Endothelial cell (in vitro differentiated cells): Measurements from ENCODE around the gene NAA10. TPM values are rescaled to one million over a fixed set of nuclear protein-coding genes. Genes with fewer than 3 reads are reported as not detected.
A peak's percentile ranks its signal among the peaks of the same experiment; 100 is the strongest.

Experiments used
- DNase-seq: peaks from one replicate; pipeline ENCODE4 v3.0.0; 2021; ENCODE audit warnings: low spot score
- H3K27ac Mint-ChIP-seq: one replicate; pipeline ENCODE4 v1.8.0; 2021; ENCODE audit warnings: mixed read lengths, inconsistent platforms; ENCODE audit not compliant: unreplicated experiment
- H3K27me3 Mint-ChIP-seq: one replicate; pipeline ENCODE4 v1.8.0; 2021; ENCODE audit warnings: mild to moderate bottlenecking, moderate library complexity, mixed read lengths, inconsistent platforms; ENCODE audit not compliant: unreplicated experiment
- H3K36me3 Mint-ChIP-seq: one replicate; pipeline ENCODE4 v1.8.0; 2021; ENCODE audit warnings: mild to moderate bottlenecking, low read depth, mixed read lengths, inconsistent platforms; ENCODE audit not compliant: unreplicated experiment
- H3K4me1 Mint-ChIP-seq: one replicate; pipeline ENCODE4 v1.8.0; 2021; ENCODE audit warnings: mild to moderate bottlenecking, mixed read lengths, inconsistent platforms; ENCODE audit not compliant: unreplicated experiment
- H3K4me3 Mint-ChIP-seq: one replicate; pipeline ENCODE4 v1.8.0; 2021; ENCODE audit warnings: mild to moderate bottlenecking, mixed read lengths, inconsistent platforms; ENCODE audit not compliant: unreplicated experiment
- H3K9me3 Mint-ChIP-seq: one replicate; pipeline ENCODE4 v1.8.0; 2021; ENCODE audit warnings: mixed read lengths, inconsistent platforms; ENCODE audit not compliant: unreplicated experiment
- total RNA-seq: library from RNA; stranded (reverse); fragmentation: NEBNext Ultra II Directional; extraction: Animal tissue kit (Norgen Biotek cat#: 25700); gene quantifications from one replicate; pipeline ENCODE4 v1.2.1, GENCODE V29; 2021; ENCODE audit not compliant: unreplicated experiment
- TF ChIP-seq, protein P1 (sequence below): fragments of 200-600 bp; sonication (generic); IDR thresholded peaks from one replicate; pipeline ENCODE4 v1.5.0; 2021; ENCODE audit warnings: antibody characterized with exemption; ENCODE audit not compliant: unreplicated experiment

The NAA10 gene
- total RNA-seq, 1 donor from 2014 or later, result 85.5 TPM

DNA sequence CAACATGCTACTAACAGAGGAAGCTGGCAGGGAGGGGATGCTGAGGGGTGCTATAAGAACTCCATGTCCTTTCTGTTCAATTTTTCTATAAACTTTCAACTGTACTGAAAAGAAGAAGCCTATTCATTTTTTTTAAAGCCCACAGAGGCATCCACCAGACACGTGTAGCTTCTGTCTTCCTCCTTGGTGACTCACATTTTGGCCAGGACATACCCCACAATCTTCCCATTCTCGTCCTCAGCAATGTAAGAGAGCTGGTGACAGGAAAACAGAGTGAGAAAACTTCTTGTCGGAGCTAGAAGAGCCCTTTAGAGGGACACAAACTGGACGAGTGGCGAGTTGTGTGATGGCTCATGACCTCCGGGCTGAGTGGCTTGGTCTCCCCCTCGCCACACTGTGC lies 1.1 kb downstream of the NAA10 start:
- H3K4me1 Mint-ChIP-seq, result peaks cover 2% of the 10 kb centered on the region
- H3K4me3 Mint-ChIP-seq, result peak overlapping the region; percentile 86
- H3K27me3 Mint-ChIP-seq, result peaks cover 8% of the 10 kb centered on the region
- peaks cover 11% of the 10 kb centered on the region for H3K36me3 Mint-ChIP-seq
- TF ChIP-seq, protein P1, sequence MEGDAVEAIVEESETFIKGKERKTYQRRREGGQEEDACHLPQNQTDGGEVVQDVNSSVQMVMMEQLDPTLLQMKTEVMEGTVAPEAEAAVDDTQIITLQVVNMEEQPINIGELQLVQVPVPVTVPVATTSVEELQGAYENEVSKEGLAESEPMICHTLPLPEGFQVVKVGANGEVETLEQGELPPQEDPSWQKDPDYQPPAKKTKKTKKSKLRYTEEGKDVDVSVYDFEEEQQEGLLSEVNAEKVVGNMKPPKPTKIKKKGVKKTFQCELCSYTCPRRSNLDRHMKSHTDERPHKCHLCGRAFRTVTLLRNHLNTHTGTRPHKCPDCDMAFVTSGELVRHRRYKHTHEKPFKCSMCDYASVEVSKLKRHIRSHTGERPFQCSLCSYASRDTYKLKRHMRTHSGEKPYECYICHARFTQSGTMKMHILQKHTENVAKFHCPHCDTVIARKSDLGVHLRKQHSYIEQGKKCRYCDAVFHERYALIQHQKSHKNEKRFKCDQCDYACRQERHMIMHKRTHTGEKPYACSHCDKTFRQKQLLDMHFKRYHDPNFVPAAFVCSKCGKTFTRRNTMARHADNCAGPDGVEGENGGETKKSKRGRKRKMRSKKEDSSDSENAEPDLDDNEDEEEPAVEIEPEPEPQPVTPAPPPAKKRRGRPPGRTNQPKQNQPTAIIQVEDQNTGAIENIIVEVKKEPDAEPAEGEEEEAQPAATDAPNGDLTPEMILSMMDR, result no peak
- no peak for DNase-seq
- H3K27ac Mint-ChIP-seq, result peak overlapping the region; percentile 48
- H3K9me3 Mint-ChIP-seq, result no peaks in the 10 kb centered on the region

- Mint-ChIP-seq H3K4me1 (peaks cover 2% of the 10 kb centered on the region), H3K9me3 (no peaks in the 10 kb centered on the region), H3K36me3 (peaks cover 11% of the 10 kb centered on the region), H3K27me3 (peaks cover 8% of the 10 kb centered on the region), H3K27ac (no peak overlapping the region), H3K4me3 (no peak overlapping the region)
- no peak for DNase-seq
- TF ChIP-seq, protein P1, result no peak
These were observed 2.5 kb downstream of the NAA10 start for GRCh38 chrX:153932220-153932915.

GRCh38 chrX:153931748-153932147 lies 3.1 kb downstream of the NAA10 start:
- Mint-ChIP-seq H3K27me3 (peaks cover 8% of the 10 kb centered on the region), H3K27ac (no peak overlapping the region), H3K4me1 (peaks cover 2% of the 10 kb centered on the region), H3K36me3 (peaks cover 11% of the 10 kb centered on the region), H3K4me3 (no peak overlapping the region), H3K9me3 (no peaks in the 10 kb centered on the region)
- TF ChIP-seq, protein P1, result no peak
- DNase-seq, result no peak

DNA sequence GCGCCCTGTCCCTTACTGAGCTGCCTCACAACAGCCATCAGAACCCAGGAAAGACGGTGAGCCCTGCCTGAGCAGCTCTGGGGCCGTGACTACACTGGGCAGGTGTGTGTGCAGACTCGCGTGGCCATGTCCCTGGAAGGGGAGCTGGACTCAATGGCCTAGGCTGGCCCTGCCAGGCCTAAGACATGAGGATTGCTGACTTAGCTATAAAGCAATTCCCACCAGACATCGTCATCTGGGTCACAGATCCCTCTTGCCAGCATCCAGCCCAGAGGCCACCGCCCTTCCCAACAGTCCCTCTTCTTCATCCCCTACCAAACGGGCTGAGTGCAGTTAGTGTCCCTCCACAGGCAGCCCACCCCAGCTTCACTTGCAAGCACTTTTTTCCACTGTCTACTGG lies 3.7 kb downstream of the NAA10 start:
- peak overlapping the region; percentile 67 for H3K27ac Mint-ChIP-seq
- DNase-seq, result no peak
- peaks cover 11% of the 10 kb centered on the region for H3K36me3 Mint-ChIP-seq
- H3K27me3 Mint-ChIP-seq, result peaks cover 5% of the 10 kb centered on the region
- no peaks in the 10 kb centered on the region for H3K9me3 Mint-ChIP-seq
- TF ChIP-seq, protein P1, result no peak
- H3K4me3 Mint-ChIP-seq, result no peak overlapping the region
- H3K4me1 Mint-ChIP-seq, result peaks cover 2% of the 10 kb centered on the region
